ENCODE data around the gene TRAF7.

The TRAF7 gene

DNA sequence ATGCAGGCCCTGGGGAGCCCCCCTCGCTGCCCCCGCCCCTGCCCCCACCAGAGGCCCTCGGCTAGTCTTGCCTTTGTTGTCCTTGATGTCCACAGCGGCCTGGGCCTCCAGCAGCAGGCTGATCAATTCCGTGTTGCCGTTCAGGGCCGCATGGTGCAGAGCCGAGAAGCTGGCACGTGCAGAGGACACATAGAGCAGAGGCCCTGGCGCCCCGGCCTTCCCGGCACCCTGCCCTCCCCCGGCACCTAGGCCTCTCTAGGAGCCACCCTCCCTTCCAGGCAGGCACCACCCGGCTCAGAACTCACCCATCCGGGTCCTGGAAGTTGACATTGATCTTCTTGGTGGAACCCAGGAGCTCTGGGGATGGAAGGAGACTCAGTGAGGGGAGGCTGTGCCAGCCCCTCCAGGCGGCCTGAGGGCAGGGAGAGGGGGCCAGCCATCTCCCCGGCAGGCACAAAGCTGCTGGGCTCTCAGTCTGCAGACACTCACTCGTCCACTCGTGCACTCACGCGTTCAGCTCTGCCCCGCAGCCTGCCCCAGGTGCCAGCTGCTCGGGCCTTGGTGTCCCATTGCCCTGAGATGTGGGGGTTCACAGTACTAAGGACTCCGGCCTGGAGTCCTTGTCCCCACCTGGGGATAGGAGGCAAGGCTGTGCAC, 34.5 kb downstream of the TRAF7 start:
- no peak overlapping the region for H3K27ac ChIP-seq (ENCODE audit: low read depth, low read length)
- H3K9ac ChIP-seq (ENCODE audit: low read depth in 1 of 2, low read length in 2 of 2) = no peak overlapping the region
- H3K4me1 ChIP-seq (ENCODE audit: control insufficient read depth in 1 of 2, insufficient read depth in 2 of 2, low read length in 2 of 2) = peaks cover 0 to 8% of the 10 kb centered on the region in 2 donors
- H3K27me3 ChIP-seq (ENCODE audit: control insufficient read depth in 1 of 2, insufficient read depth in 2 of 2, low read length in 2 of 2) = peaks cover 13 to 14% of the 10 kb centered on the region in 2 donors
- no peak overlapping the region for H3K4me3 ChIP-seq (ENCODE audit: low read depth in 1 of 2, low read length in 2 of 2)
- no peaks in the 10 kb centered on the region for H3K36me3 ChIP-seq (ENCODE audit: control insufficient read depth in 1 of 2, insufficient read depth in 2 of 2, low read length in 2 of 2)
- H3K9me3 ChIP-seq (ENCODE audit: control insufficient read depth in 1 of 2, low read length in 2 of 2) = no peaks in the 10 kb centered on the region

DNA sequence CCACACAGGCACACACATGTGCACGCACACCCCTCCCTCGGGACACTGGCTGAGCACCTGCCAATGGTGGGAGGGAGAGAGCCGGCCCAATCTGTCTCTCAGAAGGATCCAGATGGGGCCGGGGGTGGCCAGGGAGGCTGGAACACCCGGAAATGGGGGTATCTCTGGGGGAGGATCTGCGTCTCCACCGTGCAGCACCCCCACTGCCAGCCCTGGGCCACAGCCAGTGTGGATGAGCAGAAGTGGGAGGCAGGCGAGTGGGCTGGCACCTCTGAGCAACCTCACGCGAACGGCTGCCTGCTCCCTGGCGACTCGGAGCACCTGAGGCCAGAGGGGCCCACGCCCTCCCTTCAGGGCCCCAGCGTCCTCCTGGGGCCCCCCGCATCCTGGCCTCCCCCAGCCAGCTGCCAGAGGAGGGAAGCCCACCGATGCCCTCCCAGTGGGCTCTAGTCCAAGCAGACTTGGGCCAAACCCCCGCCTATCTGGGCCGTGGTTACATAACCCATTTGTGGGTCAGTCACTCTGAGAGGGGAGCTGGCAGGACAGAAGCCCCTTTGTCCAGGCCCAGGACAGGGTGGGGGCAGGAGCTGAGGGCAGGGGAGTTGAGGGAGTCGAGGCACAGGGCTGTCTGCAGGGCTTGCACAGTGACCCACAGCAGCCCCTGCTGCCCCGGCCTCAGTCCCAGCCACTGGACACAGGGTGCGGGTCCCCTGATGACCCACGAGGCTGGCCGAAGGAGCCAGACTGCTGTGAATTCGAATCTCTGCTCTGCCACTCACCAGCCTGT, 35.3 kb downstream of the TRAF7 start:
- no peak overlapping the region for H3K27ac ChIP-seq (ENCODE audit: low read depth, low read length)
- peaks cover 17 to 21% of the 10 kb centered on the region in 2 donors for H3K27me3 ChIP-seq (ENCODE audit: control insufficient read depth in 1 of 2, insufficient read depth in 2 of 2, low read length in 2 of 2)
- no peaks in the 10 kb centered on the region for H3K9me3 ChIP-seq (ENCODE audit: control insufficient read depth in 1 of 2, low read length in 2 of 2)
- no peak overlapping the region for H3K4me3 ChIP-seq (ENCODE audit: low read depth in 1 of 2, low read length in 2 of 2)
- no peaks in the 10 kb centered on the region for H3K36me3 ChIP-seq (ENCODE audit: control insufficient read depth in 1 of 2, insufficient read depth in 2 of 2, low read length in 2 of 2)
- H3K9ac ChIP-seq (ENCODE audit: low read depth in 1 of 2, low read length in 2 of 2) = no peak overlapping the region
- H3K4me1 ChIP-seq (ENCODE audit: control insufficient read depth in 1 of 2, insufficient read depth in 2 of 2, low read length in 2 of 2) = peaks cover 0 to 15% of the 10 kb centered on the region in 2 donors

- no peak overlapping the region for H3K9ac ChIP-seq (ENCODE audit: low read depth in 1 of 2, low read length in 2 of 2)
- H3K9me3 ChIP-seq (ENCODE audit: control insufficient read depth in 1 of 2, low read length in 2 of 2) = no peaks in the 10 kb centered on the region
- H3K36me3 ChIP-seq (ENCODE audit: control insufficient read depth in 1 of 2, insufficient read depth in 2 of 2, low read length in 2 of 2) = no peaks in the 10 kb centered on the region
- H3K4me1 ChIP-seq (ENCODE audit: control insufficient read depth in 1 of 2, insufficient read depth in 2 of 2, low read length in 2 of 2) = peaks cover 0 to 15% of the 10 kb centered on the region in 2 donors
- no peak overlapping the region for H3K4me3 ChIP-seq (ENCODE audit: low read depth in 1 of 2, low read length in 2 of 2)
- H3K27ac ChIP-seq (ENCODE audit: low read depth, low read length) = no peak overlapping the region
- H3K27me3 ChIP-seq (ENCODE audit: control insufficient read depth in 1 of 2, insufficient read depth in 2 of 2, low read length in 2 of 2) = peaks cover 17 to 23% of the 10 kb centered on the region in 2 donors
Measured at GRCh38 chr16:2191446-2191706, 35.8 kb downstream of the TRAF7 start.

DNA sequence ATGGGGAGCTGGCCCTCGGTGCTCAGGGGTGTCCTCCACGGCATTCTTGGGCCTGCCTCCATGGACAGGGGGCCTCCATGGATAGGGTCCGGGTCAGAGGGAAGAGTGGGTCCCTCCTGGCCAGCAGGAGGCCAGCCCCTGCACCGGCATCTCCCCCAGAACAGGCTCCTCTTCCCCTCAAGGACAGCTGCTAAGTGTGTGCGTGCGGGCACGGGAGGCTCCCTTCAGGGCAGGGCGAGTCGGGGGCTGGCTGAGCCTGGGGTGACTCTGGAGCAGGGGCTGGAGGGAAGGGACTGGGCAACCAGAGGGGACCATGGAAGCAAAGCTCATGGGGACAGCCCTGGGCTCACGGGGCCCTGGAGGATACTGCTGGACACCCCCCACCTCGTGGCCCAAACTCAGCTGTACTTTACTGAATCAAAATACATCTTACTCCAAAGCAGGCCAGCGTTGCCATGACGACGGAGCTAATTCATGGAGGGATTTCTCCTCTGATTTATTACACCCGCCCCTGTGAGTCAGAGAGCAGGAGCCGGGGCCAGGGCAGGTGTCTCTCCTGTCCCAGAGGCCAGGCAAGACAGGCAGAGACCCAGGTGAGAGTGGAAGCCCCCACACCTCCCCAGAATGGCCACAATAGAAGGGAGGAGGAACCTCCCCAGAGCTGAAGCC, 38.7 kb downstream of the TRAF7 start:
- Histone ChIP-seq H3K27ac (ENCODE audit: low read depth, low read length) (no peak overlapping the region), H3K9me3 (ENCODE audit: control insufficient read depth in 1 of 2, low read length in 2 of 2) (no peaks in the 10 kb centered on the region), H3K4me3 (ENCODE audit: low read depth in 1 of 2, low read length in 2 of 2) (no peak overlapping the region), H3K9ac (ENCODE audit: low read depth in 1 of 2, low read length in 2 of 2) (no peak overlapping the region), H3K27me3 (ENCODE audit: control insufficient read depth in 1 of 2, insufficient read depth in 2 of 2, low read length in 2 of 2) (peaks cover 35 to 41% of the 10 kb centered on the region in 2 donors), H3K36me3 (ENCODE audit: control insufficient read depth in 1 of 2, insufficient read depth in 2 of 2, low read length in 2 of 2) (no peaks in the 10 kb centered on the region), H3K4me1 (ENCODE audit: control insufficient read depth in 1 of 2, insufficient read depth in 2 of 2, low read length in 2 of 2) (peaks cover 0 to 15% of the 10 kb centered on the region in 2 donors)

- no peak overlapping the region for H3K4me3 ChIP-seq (ENCODE audit: low read depth in 1 of 2, low read length in 2 of 2)
- H3K9ac ChIP-seq (ENCODE audit: low read depth in 1 of 2, low read length in 2 of 2) = no peak overlapping the region
- peaks cover 0 to 12% of the 10 kb centered on the region in 2 donors for H3K4me1 ChIP-seq (ENCODE audit: control insufficient read depth in 1 of 2, insufficient read depth in 2 of 2, low read length in 2 of 2)
- peaks cover 38 to 41% of the 10 kb centered on the region in 2 donors for H3K27me3 ChIP-seq (ENCODE audit: control insufficient read depth in 1 of 2, insufficient read depth in 2 of 2, low read length in 2 of 2)
- H3K27ac ChIP-seq (ENCODE audit: low read depth, low read length) = no peak overlapping the region
- H3K9me3 ChIP-seq (ENCODE audit: control insufficient read depth in 1 of 2, low read length in 2 of 2) = no peaks in the 10 kb centered on the region
- no peaks in the 10 kb centered on the region for H3K36me3 ChIP-seq (ENCODE audit: control insufficient read depth in 1 of 2, insufficient read depth in 2 of 2, low read length in 2 of 2)
Measured at GRCh38 chr16:2194852-2195321, 39.3 kb downstream of the TRAF7 start.

GRCh38 chr16:2195322-2196161, 40.0 kb downstream of the TRAF7 start:
- Histone ChIP-seq H3K27ac (ENCODE audit: low read depth, low read length) (no peak overlapping the region), H3K4me3 (ENCODE audit: low read depth in 1 of 2, low read length in 2 of 2) (no peak overlapping the region), H3K27me3 (ENCODE audit: control insufficient read depth in 1 of 2, insufficient read depth in 2 of 2, low read length in 2 of 2) (peaks cover 41 to 43% of the 10 kb centered on the region in 2 donors), H3K9ac (ENCODE audit: low read depth in 1 of 2, low read length in 2 of 2) (no peak overlapping the region), H3K36me3 (ENCODE audit: control insufficient read depth in 1 of 2, insufficient read depth in 2 of 2, low read length in 2 of 2) (no peaks in the 10 kb centered on the region), H3K9me3 (ENCODE audit: control insufficient read depth in 1 of 2, low read length in 2 of 2) (no peaks in the 10 kb centered on the region), H3K4me1 (ENCODE audit: control insufficient read depth in 1 of 2, insufficient read depth in 2 of 2, low read length in 2 of 2) (peaks cover 0 to 12% of the 10 kb centered on the region in 2 donors)

GRCh38 chr16:2196162-2196980, 40.8 kb downstream of the TRAF7 start, which contains the start of gene CASKIN1:
Gene CASKIN1, minus strand, starts transcription at chr16:2196605. Its CDS starts 173 bp downstream, at chr16:2196432.
- no peak within 1 kb of the TSS for H3K27ac ChIP-seq (ENCODE audit: low read depth, low read length)
- peaks cover 41 to 43% of the 10 kb centered on the region in 2 donors for H3K27me3 ChIP-seq (ENCODE audit: control insufficient read depth in 1 of 2, insufficient read depth in 2 of 2, low read length in 2 of 2)
- H3K36me3 ChIP-seq (ENCODE audit: control insufficient read depth in 1 of 2, insufficient read depth in 2 of 2, low read length in 2 of 2) = no peaks in the 10 kb centered on the region
- H3K4me3 ChIP-seq (ENCODE audit: low read depth in 1 of 2, low read length in 2 of 2) = no peak within 1 kb of the TSS
- H3K9ac ChIP-seq (ENCODE audit: low read depth in 1 of 2, low read length in 2 of 2) = no peak within 1 kb of the TSS
- H3K4me1 ChIP-seq (ENCODE audit: control insufficient read depth in 1 of 2, insufficient read depth in 2 of 2, low read length in 2 of 2) = peaks cover 0 to 12% of the 10 kb centered on the region in 2 donors
- H3K9me3 ChIP-seq (ENCODE audit: control insufficient read depth in 1 of 2, low read length in 2 of 2) = no peaks in the 10 kb centered on the region

- Histone ChIP-seq H3K27ac (ENCODE audit: low read depth, low read length) (no peak overlapping the region), H3K9ac (ENCODE audit: low read depth in 1 of 2, low read length in 2 of 2) (no peak overlapping the region), H3K27me3 (ENCODE audit: control insufficient read depth in 1 of 2, insufficient read depth in 2 of 2, low read length in 2 of 2) (peaks cover 41 to 43% of the 10 kb centered on the region in 2 donors), H3K36me3 (ENCODE audit: control insufficient read depth in 1 of 2, insufficient read depth in 2 of 2, low read length in 2 of 2) (no peaks in the 10 kb centered on the region), H3K4me1 (ENCODE audit: control insufficient read depth in 1 of 2, insufficient read depth in 2 of 2, low read length in 2 of 2) (peaks cover 0 to 12% of the 10 kb centered on the region in 2 donors), H3K4me3 (ENCODE audit: low read depth in 1 of 2, low read length in 2 of 2) (no peak overlapping the region), H3K9me3 (ENCODE audit: control insufficient read depth in 1 of 2, low read length in 2 of 2) (no peaks in the 10 kb centered on the region)
Measured at GRCh38 chr16:2196981-2197511, 41.5 kb downstream of the TRAF7 start.

DNA sequence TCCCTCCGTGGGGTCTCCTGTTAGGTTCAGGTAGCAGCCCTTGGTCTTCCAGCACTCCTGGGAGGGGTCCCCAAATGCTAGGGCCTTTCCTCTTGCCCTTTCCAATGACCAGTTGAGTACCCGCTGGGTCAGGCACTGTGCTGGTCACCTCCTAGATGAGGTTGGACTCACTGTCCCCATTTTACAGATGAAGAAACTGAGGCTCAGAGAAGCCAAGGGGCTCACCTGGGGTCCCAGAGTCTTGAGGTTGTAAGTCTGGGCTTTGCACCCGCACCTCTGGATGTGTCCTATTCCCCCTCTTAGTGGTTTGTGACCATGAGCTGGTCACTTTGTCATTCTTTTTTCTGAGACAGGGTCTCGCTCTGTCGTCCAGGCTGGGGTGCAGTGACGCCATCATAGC, 42.2 kb downstream of the TRAF7 start:
- Histone ChIP-seq H3K27me3 (ENCODE audit: control insufficient read depth in 1 of 2, insufficient read depth in 2 of 2, low read length in 2 of 2) (peaks cover 41 to 43% of the 10 kb centered on the region in 2 donors), H3K4me3 (ENCODE audit: low read depth in 1 of 2, low read length in 2 of 2) (no peak overlapping the region), H3K4me1 (ENCODE audit: control insufficient read depth in 1 of 2, insufficient read depth in 2 of 2, low read length in 2 of 2) (peaks cover 0 to 12% of the 10 kb centered on the region in 2 donors)

More for the DNA sequence above, 42.2 kb downstream of the TRAF7 start:
- Histone ChIP-seq H3K36me3 (ENCODE audit: control insufficient read depth in 1 of 2, insufficient read depth in 2 of 2, low read length in 2 of 2) (no peaks in the 10 kb centered on the region), H3K27ac (ENCODE audit: low read depth, low read length) (no peak overlapping the region), H3K9me3 (ENCODE audit: control insufficient read depth in 1 of 2, low read length in 2 of 2) (no peaks in the 10 kb centered on the region), H3K9ac (ENCODE audit: low read depth in 1 of 2, low read length in 2 of 2) (no peak overlapping the region)

All from duodenal mucosa (tissue), 2 donors.